Activated CD4-positive, alpha-beta T cell treated with anti-CD3 and anti-CD28 coated beads, Interleukin-10, Interleukin-2, amounts not matched to agents 100 ng/mL and 50 ng/mL, durations not matched to agents 16 hours and 8 hours (primary cell): ENCODE measurements around the gene ZNF488.
"Not testable (repeated sequence)": the region's sequence is repeated elsewhere in the genome, so short reads cannot be mapped to it uniquely, and the experiment has no call there.

Experiments used
- DNase-seq: peaks from one replicate; pipeline ENCODE4 v3.0.0-alpha.2; 2020

ZNF488 gene, protein sequence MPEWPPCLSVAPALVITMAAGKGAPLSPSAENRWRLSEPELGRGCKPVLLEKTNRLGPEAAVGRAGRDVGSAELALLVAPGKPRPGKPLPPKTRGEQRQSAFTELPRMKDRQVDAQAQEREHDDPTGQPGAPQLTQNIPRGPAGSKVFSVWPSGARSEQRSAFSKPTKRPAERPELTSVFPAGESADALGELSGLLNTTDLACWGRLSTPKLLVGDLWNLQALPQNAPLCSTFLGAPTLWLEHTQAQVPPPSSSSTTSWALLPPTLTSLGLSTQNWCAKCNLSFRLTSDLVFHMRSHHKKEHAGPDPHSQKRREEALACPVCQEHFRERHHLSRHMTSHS

DNA sequence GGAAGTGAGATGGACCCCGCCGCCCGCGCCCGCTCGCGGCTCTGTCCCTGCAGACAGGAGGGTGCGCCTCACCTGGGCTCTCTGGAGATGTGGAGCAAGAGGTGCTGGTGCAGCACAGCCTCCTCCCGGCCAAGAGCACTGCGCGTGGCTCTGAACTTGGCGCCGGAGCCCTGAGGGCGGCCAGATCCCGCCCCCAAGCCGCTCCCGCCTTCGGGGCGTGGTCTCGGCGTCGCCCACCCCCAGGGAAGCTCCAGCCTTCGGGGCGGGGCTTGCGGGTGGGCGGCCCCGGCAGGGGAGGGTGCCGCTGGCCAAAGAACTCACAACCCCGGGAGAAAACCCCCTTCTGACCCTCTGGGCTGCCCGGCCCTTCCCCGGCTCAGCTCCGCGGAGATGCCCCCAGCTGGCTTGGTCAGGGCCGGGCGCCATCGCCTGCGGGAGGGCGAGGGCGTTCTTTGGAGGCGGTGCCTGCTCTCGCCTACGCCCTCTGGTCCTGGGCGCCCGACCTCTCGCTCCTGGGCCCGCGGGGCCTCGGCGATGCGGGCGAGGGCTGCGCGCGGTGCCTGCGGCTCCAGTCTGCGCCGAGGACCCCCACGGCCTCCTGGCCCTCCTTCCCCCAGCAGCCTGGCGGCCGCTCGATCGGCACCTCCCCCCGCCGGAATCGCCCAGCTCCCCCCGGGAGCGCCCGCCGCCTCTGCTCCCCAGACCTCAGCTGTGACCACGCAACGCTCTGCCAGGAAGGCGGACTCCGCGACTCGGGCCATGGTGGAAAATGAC is at the start of gene ZNF488:
Gene ZNF488, minus strand, starts transcription at position 146 of the 774 bp plus-strand sequence. CDS start 15,464 bp downstream, outside the sequence.
- peak; percentile 78 for DNase-seq

- no peak for DNase-seq
These were observed 41.8 kb upstream of the ZNF488 start for GRCh38 chr10:47425813-47426419.

DNA sequence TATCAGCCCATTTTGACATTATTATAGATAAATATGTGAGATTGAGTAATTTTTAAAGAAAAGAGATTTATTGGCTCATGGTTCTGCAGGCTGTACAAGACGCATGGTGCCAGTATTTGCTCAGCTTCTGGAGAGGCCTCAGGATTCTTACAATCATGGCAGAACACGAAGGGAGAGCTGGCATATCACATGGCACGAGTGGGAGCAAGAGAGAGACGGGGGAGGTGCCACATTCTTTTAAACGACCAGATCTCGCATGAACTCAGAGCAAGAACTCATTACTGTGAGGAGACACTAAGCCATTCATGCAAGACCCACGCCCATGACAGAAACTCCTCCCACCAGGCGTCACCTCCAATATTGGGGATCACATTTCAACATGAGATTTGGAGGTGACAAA is 40.1 kb upstream of the ZNF488 start:
- no peak for DNase-seq

DNA sequence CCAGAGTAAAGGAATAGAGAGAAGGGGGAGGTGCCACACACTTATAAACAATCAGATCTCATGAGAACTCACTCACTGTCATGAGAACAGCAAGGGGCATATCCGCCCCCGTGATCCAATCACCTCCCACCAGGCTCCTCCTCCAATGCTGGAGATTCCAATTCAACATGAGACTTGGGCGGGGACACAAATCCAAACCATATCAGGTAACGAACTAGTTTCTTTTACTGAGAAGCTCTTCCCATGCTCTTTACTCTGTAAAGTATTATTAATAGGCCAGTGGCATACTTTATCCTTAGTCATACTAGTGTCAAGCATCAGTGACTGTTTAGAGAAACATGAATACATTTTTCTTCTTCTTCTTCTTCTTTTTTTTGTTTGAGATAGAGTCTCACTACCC is 39.4 kb upstream of the ZNF488 start:
- no peak for DNase-seq

GRCh38 chr10:47421057-47421952 is 37.2 kb upstream of the ZNF488 start:
- no peak for DNase-seq

GRCh38 chr10:47420305-47421056 is 36.4 kb upstream of the ZNF488 start:
- no peak for DNase-seq

GRCh38 chr10:47419421-47419820 is 35.3 kb upstream of the ZNF488 start:
- no peak for DNase-seq

DNA sequence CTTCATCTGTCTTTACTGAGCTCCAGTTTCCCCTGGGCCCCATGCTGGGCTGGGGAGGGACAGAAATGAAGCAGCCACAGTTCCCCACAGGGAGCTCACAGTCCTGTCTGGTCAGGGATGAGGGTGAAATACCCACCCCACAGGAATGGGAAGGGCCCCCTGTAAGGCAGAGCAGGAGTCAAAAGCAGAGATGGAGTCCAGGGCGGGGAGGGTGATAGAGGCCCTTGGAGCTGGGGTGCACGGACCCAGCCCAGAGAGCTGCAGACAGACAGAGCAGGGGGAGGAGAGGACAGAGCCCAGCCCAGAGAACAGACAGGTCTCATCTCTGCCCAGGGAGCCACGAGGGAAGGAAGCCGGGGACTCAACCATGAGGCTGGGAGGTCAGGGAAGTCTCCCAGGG is 34.9 kb upstream of the ZNF488 start:
- DNase-seq = no peak

- DNase-seq = no peak
These were observed 34.2 kb upstream of the ZNF488 start for GRCh38 chr10:47418321-47418720.

GRCh38 chr10:47416305-47417218 is 32.5 kb upstream of the ZNF488 start:
- DNase-seq = not testable (repeated sequence)

DNA sequence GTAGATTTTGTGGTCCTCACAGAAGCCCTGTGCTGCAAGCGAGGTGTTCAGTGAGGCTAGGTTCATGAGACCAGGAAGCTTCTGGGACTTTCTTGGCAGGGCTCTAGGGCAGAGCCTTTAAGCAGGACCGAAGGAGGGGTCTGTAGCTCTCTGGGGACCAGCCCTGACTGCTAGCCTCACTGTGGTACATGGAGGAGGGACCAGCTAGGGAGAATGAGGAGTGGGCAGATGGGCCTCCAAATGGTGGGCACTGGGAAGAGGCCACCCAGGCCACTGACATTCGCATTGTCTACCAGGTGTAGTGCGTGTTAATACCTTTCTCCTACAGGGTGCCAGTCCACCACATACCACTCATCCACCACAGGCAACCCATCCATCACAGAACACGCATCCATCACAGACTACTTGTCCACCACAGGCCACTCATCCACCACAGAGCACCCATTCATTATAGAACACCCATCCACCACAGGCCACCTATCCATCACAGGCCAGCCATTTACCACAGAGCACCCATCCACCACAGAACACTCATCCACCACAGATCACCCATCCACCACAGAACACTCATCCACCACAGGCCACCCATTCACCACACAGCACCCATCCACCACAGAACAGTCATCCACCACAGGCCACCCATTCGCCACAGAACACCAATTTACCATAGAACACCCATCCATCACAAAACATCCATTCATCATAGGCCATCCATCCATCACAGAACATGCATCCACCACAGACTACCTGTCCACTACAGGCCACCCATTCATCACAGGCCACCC is 31.6 kb upstream of the ZNF488 start:
- DNase-seq = peak; percentile 19

- DNase-seq = no peak
These were observed 30.8 kb upstream of the ZNF488 start for GRCh38 chr10:47414752-47415519.

DNA sequence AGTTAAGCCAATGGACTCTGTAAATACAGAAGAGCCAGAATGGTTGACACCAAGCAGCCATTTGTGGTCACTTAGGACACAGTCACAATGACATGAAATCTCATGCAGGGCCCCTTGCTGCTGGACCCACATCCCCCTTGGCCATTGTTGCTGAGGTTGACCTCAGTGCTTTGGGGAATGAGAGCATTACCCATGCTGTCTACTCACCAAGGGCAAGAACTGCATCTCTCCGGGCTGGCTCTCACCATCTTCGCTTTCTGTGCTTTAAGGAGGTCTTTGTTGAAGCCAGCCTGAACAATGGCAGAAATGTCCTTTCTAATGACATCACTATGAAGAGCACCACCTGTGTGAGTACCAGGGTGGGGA is 30.1 kb upstream of the ZNF488 start:
- DNase-seq = no peak

- DNase-seq = no peak
These were observed 29.6 kb upstream of the ZNF488 start for GRCh38 chr10:47413531-47414226.

DNA sequence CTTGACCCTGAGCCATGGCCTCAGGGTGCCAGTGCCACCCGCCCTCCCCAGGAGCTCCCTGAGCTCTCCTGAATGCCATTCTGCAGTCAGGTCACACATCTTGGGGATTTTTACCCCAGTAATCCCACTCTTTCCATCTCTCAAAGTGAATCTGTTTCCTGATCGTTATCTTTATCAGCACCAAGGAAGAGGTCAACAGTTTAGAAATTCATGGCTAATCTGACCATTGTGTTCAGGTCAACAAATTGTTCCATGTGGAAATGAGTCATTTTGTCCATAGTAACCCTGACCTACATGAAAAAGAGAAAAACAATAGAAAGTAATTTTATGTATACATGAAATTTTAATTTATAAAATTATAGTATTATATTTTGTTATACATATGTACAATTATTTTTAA is 28.8 kb upstream of the ZNF488 start:
- DNase-seq = no peak

GRCh38 chr10:47412177-47412730 is 28.2 kb upstream of the ZNF488 start:
- no peak for DNase-seq

GRCh38 chr10:47410862-47411261 is 26.8 kb upstream of the ZNF488 start:
- DNase-seq = no peak

GRCh38 chr10:47410271-47410670 is 26.2 kb upstream of the ZNF488 start:
- DNase-seq = no peak
